A673 (cell line): ENCODE data around the gene ABI3BP. TPM values are rescaled to one million over a fixed set of nuclear protein-coding genes. Genes with fewer than 3 reads are reported as not detected.

Experiments used
- BruUV-seq: library from RNA; stranded (reverse); fragments of 400-500 nt; replicated peaks from 2 replicates; lab custom pipeline; 2021; lab: Mats Ljungman, UMichigan
- CTCF ChIA-PET: fragments of 300-600 bp; sonication (Branson Sonifier 250); formaldehyde crosslinking; loops from one replicate; lab custom pipeline; 2022; ENCODE audit warnings: antibody characterized with exemption; lab: Charles Lee
- POLR2A ChIA-PET: fragments of 300-600 bp; sonication (Branson Sonifier 250); formaldehyde crosslinking; loops from one replicate; lab custom pipeline; 2022; ENCODE audit warnings: antibody characterized with exemption; ENCODE audit not compliant: low non-redundant PET; lab: Charles Lee
- DNase-seq: peaks from one replicate; pipeline ENCODE4 v3.0.0-alpha.2; 2015; ENCODE audit warnings: low spot score
- H3K27ac ChIP-seq: fragments of 200-600 bp; sonication (generic); 2 replicates; pipeline ENCODE4 v1.5.1; 2016; ENCODE audit warnings: mixed run types, low read depth, mild to moderate bottlenecking, mixed read lengths, antibody characterized with exemption, low read length; ENCODE audit not compliant: poor library complexity, severe bottlenecking
- H3K27me3 ChIP-seq: fragments of 200-600 bp; sonication (generic); replicated peaks from 2 replicates; pipeline ENCODE4 v1.6.1; 2017; ENCODE audit warnings: mixed run types, low read depth, mild to moderate bottlenecking, mixed read lengths, antibody characterized with exemption, low read length; ENCODE audit not compliant: insufficient read depth, poor library complexity
- H3K36me3 ChIP-seq: fragments of 200-600 bp; sonication (generic); 2 replicates; pipeline ENCODE4 v1.6.1; 2016; ENCODE audit warnings: mixed run types, mild to moderate bottlenecking, mixed read lengths, antibody characterized with exemption, low read length; ENCODE audit not compliant: insufficient read depth, poor library complexity, severe bottlenecking
- H3K4me1 ChIP-seq: fragments of 200-600 bp; sonication (generic); 2 replicates; pipeline ENCODE4 v1.6.1; 2017; ENCODE audit warnings: mixed run types, mild to moderate bottlenecking, mixed read lengths, antibody characterized with exemption, low read length; ENCODE audit not compliant: insufficient read depth, poor library complexity, severe bottlenecking
- H3K4me3 ChIP-seq: fragments of 200-600 bp; sonication (generic); 2 replicates; pipeline ENCODE4 v1.5.1; 2016; ENCODE audit warnings: low read depth, mixed run types, mild to moderate bottlenecking, mixed read lengths, low read length; ENCODE audit not compliant: poor library complexity, severe bottlenecking
- H3K9me3 ChIP-seq: fragments of 200-600 bp; sonication (generic); 2 replicates; pipeline ENCODE4 v1.6.1; 2016; ENCODE audit warnings: mixed run types, low read depth, mild to moderate bottlenecking, mixed read lengths, antibody characterized with exemption, low read length; ENCODE audit not compliant: poor library complexity, severe bottlenecking
- EZH2 ChIP-seq: fragments of 200-600 bp; sonication (generic); IDR thresholded peaks from 2 replicates; pipeline ENCODE4 v1.6.1; 2017; ENCODE audit warnings: borderline replicate concordance, low read depth, mild to moderate bottlenecking, mixed read lengths, antibody characterized with exemption, low read length; ENCODE audit not compliant: poor library complexity, severe bottlenecking
- intact Hi-C: fragments of 100-400 bp; cut with micrococcal nuclease; formaldehyde crosslinking; loops from one replicate; pipeline ENCODE4 v1.10.0; 2022; ENCODE audit not compliant: unreplicated experiment
- total RNA-seq: library from RNA; stranded (reverse); gene quantifications from 2 replicates; pipeline ENCODE4 v1.2.3, GENCODE V29; 2021
- TF ChIP-seq, protein P1 (sequence below): fragments of 300-800, 200-600 bp; sonication (generic); conservative IDR thresholded peaks from 2 replicates; pipeline ENCODE4 v1.5.1; 2017; ENCODE audit warnings: low read depth, mild to moderate bottlenecking, antibody characterized with exemption, low read length, moderate library complexity, mixed read lengths

ABI3BP gene
- total RNA-seq, 1 experiment from 2014 or later = 5.2 TPM

DNA sequence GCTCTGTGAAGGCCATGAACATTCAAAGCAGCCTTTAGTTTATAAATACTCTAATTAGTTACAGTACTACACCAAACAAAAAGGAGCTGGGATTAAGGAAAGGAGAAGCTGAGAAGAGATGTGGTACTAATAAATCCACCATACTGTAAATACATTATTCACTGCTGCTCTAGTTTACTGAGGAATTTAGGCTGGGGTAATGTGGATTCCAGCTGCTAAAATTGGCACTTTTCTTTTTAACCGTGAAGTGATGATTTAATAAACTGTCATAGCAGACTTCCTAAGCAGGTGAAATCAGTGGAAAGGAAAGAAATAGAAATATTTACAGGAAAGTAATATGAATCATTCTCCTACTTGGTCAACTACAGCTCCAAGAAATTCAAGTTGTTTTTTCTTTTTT is 195.2 kb downstream of the ABI3BP start:
- peak; percentile 11 for DNase-seq
- H3K4me1 ChIP-seq = peaks cover 19% of the 10 kb centered on the region
- BruUV-seq = no TSS peak
- H3K36me3 ChIP-seq = no peaks in the 10 kb centered on the region
- TF ChIP-seq, protein P1, sequence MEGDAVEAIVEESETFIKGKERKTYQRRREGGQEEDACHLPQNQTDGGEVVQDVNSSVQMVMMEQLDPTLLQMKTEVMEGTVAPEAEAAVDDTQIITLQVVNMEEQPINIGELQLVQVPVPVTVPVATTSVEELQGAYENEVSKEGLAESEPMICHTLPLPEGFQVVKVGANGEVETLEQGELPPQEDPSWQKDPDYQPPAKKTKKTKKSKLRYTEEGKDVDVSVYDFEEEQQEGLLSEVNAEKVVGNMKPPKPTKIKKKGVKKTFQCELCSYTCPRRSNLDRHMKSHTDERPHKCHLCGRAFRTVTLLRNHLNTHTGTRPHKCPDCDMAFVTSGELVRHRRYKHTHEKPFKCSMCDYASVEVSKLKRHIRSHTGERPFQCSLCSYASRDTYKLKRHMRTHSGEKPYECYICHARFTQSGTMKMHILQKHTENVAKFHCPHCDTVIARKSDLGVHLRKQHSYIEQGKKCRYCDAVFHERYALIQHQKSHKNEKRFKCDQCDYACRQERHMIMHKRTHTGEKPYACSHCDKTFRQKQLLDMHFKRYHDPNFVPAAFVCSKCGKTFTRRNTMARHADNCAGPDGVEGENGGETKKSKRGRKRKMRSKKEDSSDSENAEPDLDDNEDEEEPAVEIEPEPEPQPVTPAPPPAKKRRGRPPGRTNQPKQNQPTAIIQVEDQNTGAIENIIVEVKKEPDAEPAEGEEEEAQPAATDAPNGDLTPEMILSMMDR = no peak
- TF ChIP-seq EZH2 = no peak
- POLR2A ChIA-PET = no interaction called here
- no peaks in the 10 kb centered on the region for H3K9me3 ChIP-seq
- no peak overlapping the region for H3K4me3 ChIP-seq
- H3K27me3 ChIP-seq = no peaks in the 10 kb centered on the region
- CTCF ChIA-PET = no interaction called here
- no peak overlapping the region for H3K27ac ChIP-seq
- intact Hi-C loops = no loop called here

DNA sequence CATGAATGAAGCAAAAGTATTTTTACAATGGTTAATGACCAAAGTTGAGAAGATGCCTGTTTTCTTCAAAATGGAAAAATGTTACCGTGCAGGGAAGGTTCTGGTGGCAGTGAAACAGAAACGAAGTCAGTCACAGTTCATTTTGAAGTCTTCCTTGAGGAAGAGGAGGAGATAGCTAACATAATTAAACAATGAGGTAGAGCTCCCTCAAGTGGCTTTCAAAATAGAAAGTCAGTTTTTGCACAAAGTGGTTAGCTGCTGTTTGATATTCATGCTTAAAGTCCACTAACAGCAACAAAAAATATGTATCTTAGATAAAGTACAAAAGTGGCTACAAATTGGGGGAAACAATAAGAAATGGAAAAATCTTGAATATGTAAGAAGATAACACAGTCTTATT is 196.7 kb downstream of the ABI3BP start:
- TF ChIP-seq EZH2 = no peak
- TF ChIP-seq, protein P1 = peak; percentile 64
- Histone ChIP-seq H3K27me3 (no peaks in the 10 kb centered on the region), H3K4me1 (peaks cover 19% of the 10 kb centered on the region), H3K36me3 (no peaks in the 10 kb centered on the region), H3K4me3 (no peak overlapping the region), H3K27ac (no peak overlapping the region), H3K9me3 (no peaks in the 10 kb centered on the region)
- BruUV-seq = no TSS peak
- intact Hi-C loops = no loop called here
- DNase-seq = peak; percentile 51
- ChIA-PET CTCF (interaction anchor here (1.0 to 1.2 kb wide), 3 partner anchors 8 to 334 kb away, joined by 3 to 4 read pairs (median 4); no protein-coding TSS in a partner anchor), POLR2A (no interaction called here)

DNA sequence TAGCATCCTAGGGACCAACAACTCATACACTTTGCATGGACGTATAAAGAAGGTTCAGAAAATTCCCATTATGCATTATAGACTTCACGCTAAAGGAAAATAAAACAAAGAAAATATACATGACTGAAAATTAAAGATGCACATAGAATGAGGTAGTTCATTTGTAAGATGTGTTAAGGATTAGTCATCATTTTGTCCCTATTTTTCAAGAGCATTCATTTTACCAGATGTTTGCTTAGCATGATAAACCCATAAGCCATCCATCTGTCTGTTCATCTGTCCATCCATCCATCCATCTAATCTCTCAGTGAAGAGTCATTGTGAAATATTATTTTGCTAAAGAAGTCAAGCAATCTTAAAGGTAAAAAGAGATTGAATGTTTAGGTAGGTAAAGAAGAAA is 203.6 kb downstream of the ABI3BP start:
- DNase-seq = no peak
- no peak for TF ChIP-seq EZH2
- TF ChIP-seq, protein P1 = no peak
- no peaks in the 10 kb centered on the region for H3K9me3 ChIP-seq
- H3K4me1 ChIP-seq = no peaks in the 10 kb centered on the region
- H3K36me3 ChIP-seq = no peaks in the 10 kb centered on the region
- no peak overlapping the region for H3K4me3 ChIP-seq
- ChIA-PET POLR2A (no interaction called here), CTCF (no interaction called here)
- no TSS peak for BruUV-seq
- no peaks in the 10 kb centered on the region for H3K27me3 ChIP-seq
- intact Hi-C loops = no loop called here
- no peak overlapping the region for H3K27ac ChIP-seq
